ENCODE data around the gene BCKDHA. TPM values are rescaled to one million over a fixed set of nuclear protein-coding genes. Genes with fewer than 3 reads are reported as not detected.

Gene BCKDHA
- total and polyA plus RNA-seq, 7 donors = 19.0 to 35.7 (median 32.9) TPM

DNA sequence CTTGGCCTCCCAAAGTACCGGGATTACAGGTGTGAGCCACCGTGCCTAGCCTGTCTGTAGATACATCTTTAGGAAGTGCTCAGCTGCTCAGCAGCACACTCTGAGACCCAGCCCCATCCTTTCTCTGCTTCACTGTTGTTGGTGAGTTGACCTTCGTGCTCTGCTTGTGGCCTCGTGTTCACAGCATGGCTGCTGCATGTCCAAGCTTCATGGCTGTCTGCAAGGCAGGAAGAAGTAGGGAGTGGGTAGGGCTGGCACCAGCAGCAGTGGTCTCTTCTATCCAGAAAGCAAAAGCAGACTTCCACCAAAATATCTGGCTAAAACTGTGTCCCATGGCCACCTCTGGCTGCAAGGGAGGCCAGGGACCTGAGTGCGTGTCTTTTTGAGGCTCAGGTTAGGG is 15.3 kb downstream of the BCKDHA start:
- no peaks in the 10 kb centered on the region for H3K27me3 ChIP-seq
- no peaks in the 10 kb centered on the region for H3K9me3 ChIP-seq
- H3K36me3 ChIP-seq = peaks cover 23 to 72% (median 40%) of the 10 kb centered on the region in 4 donors
- TF ChIP-seq POLR2AphosphoS5 (IDR thresholded peaks at IDR 0.05) = no peak
- TF ChIP-seq POLR2A (IDR thresholded peaks at IDR 0.05) = no peak
- no peak for TF ChIP-seq EP300 (IDR thresholded peaks at IDR 0.05)
- TF ChIP-seq CTCF (IDR thresholded peaks at IDR 0.05) = no peak
- no peak overlapping the region for H3K27ac ChIP-seq
- WGBS, 2 donors = 96 to 99% methylated on average over 5 of the region's 5 CpGs
- no peak for DNase-seq
- H3K4me3 ChIP-seq = no peak overlapping the region
- intact Hi-C loops (cut with DNase I) = no loop called here
- H3K4me1 ChIP-seq = peaks cover 0 to 24% (median 19%) of the 10 kb centered on the region in 4 donors

DNA sequence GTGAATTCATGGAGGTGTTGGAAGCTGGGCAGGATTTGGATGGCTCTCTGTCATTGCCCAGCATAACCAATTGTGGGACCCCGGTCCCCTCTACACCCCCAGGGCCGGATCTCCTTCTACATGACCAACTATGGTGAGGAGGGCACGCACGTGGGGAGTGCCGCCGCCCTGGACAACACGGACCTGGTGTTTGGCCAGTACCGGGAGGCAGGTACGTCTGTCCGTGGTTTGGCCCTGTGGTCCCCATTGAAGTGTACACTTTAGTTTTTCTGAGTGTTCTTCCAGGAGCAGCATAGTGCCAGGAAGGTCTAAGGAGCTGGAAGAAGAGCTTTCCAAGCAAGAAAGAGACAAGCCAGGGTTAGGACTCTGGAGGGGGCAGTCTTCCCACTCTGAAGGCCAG is 16.3 kb downstream of the BCKDHA start:
- H3K4me3 ChIP-seq = no peak overlapping the region
- H3K4me1 ChIP-seq = peaks cover 0 to 23% (median 16%) of the 10 kb centered on the region in 4 donors
- DNase-seq = no peak
- TF ChIP-seq POLR2A (IDR thresholded peaks at IDR 0.05) (no peak), EP300 (IDR thresholded peaks at IDR 0.05) (no peak), CTCF (IDR thresholded peaks at IDR 0.05) (no peak), POLR2AphosphoS5 (IDR thresholded peaks at IDR 0.05) (no peak)
- H3K9me3 ChIP-seq = no peaks in the 10 kb centered on the region
- WGBS, 2 donors = 93 to 95% methylated on average over 10 of the region's 10 CpGs
- peaks cover 25 to 82% (median 43%) of the 10 kb centered on the region in 4 donors for H3K36me3 ChIP-seq
- H3K27ac ChIP-seq = no peak overlapping the region
- H3K27me3 ChIP-seq = no peaks in the 10 kb centered on the region
- intact Hi-C loops (cut with DNase I) = no loop called here

DNA sequence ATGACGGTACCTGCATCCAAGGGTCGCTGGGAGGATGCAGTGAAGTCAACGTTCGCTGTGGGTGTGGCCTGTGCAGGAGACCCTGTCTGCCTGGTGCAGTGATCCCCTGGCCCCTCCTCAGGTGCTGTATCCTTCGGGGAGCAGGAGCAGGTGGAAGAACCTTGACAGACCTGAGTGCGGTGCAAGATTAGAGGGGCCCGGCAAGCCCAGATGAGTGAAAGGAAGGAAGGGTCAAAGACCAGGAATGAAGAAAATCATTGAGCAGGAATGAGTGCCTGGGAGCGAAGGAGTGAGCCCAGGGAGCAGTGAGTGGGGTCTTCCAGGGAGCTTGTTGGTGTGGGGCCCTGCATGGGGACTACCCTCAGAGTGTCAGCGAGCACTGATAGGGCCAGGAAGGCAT is 16.8 kb downstream of the BCKDHA start:
- Histone ChIP-seq H3K27ac (no peak overlapping the region), H3K4me3 (no peak overlapping the region), H3K27me3 (no peaks in the 10 kb centered on the region), H3K4me1 (peaks cover 0 to 18% (median 11%) of the 10 kb centered on the region in 4 donors), H3K9me3 (no peaks in the 10 kb centered on the region), H3K36me3 (peaks cover 30 to 87% (median 49%) of the 10 kb centered on the region in 4 donors)
- DNase-seq = no peak
- intact Hi-C loops (cut with DNase I) = no loop called here
- 87 to 93% methylated on average over 9 of the region's 9 CpGs for WGBS, 2 donors
- TF ChIP-seq EP300 (IDR thresholded peaks at IDR 0.05) = no peak
- no peak for TF ChIP-seq POLR2AphosphoS5 (IDR thresholded peaks at IDR 0.05)
- no peak for TF ChIP-seq CTCF (IDR thresholded peaks at IDR 0.05)
- no peak for TF ChIP-seq POLR2A (IDR thresholded peaks at IDR 0.05)

DNA sequence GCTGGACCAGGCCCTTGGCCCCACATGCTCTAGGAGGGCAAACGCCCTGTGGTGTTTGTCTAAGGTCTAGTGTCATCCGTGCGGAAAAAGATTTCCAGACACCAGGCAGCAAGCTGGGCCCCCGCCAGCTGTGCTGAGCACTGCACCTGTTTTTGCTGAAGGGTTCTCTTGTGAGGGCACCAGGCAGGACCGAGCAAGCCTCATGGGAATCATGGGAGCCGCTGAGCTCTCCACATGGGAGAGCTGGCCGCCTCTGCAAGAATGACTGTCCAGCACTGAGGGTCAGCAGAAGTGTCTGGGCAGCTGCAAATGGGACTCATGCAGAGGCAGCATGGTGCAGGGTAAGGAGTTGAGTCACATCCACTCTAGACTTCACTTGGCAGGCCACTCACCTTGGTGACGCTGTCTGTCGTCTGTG is 17.5 kb downstream of the BCKDHA start:
- no peak overlapping the region for H3K27ac ChIP-seq
- no peaks in the 10 kb centered on the region for H3K27me3 ChIP-seq
- H3K9me3 ChIP-seq = no peaks in the 10 kb centered on the region
- H3K4me3 ChIP-seq = no peak overlapping the region
- intact Hi-C loops (cut with DNase I) = no loop called here
- peaks cover 0 to 11% (median 4%) of the 10 kb centered on the region in 4 donors for H3K4me1 ChIP-seq
- TF ChIP-seq POLR2A (IDR thresholded peaks at IDR 0.05) = no peak
- H3K36me3 ChIP-seq = peaks cover 36 to 94% (median 54%) of the 10 kb centered on the region in 4 donors
- 75 to 92% methylated on average over 9 of the region's 9 CpGs for WGBS, 2 donors
- DNase-seq = no peak

DNA sequence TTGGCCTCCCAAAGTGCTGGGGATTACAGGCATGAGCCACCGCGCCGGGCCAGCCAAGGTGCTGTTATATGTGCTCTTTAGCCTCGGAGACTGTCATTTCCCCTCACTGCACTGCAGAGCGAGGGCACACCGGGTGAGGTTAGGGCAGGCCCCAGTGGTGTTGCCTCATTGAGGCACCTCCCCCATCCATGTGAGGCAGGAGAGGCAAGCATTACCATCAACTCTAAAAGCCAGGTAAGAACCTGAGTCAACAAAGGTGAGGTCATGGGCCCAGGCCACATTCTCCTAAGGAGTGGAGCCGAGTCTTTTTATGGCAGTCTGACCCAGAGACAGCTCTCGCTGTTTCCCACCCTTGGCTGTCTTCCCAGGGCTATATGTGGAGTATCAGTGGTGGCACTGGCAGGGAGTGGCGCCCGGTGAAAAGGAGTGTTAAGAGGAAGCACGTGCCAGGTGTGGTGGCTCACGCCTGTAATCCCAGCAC is 18.6 kb downstream of the BCKDHA start:
- H3K27ac ChIP-seq = no peak overlapping the region
- no peak overlapping the region for H3K4me3 ChIP-seq
- intact Hi-C loops (cut with DNase I) = no loop called here
- H3K27me3 ChIP-seq = no peaks in the 10 kb centered on the region
- TF ChIP-seq EP300 (IDR thresholded peaks at IDR 0.05) = no peak
- TF ChIP-seq POLR2A (IDR thresholded peaks at IDR 0.05) = no peak
- TF ChIP-seq CTCF (IDR thresholded peaks at IDR 0.05) = no peak
- no peak for TF ChIP-seq POLR2AphosphoS5 (IDR thresholded peaks at IDR 0.05)
- DNase-seq = no peak
- H3K9me3 ChIP-seq = no peaks in the 10 kb centered on the region
- WGBS, 2 donors = 22 to 71% methylated on average over 12 of the region's 12 CpGs
- peaks cover 0 to 4% (median 0%) of the 10 kb centered on the region in 4 donors for H3K4me1 ChIP-seq
- peaks cover 41 to 94% (median 50%) of the 10 kb centered on the region in 4 donors for H3K36me3 ChIP-seq
